Glutamatergic neuron (in vitro differentiated cells): ENCODE data around the gene ADGRL3. TPM values are rescaled to one million over a fixed set of nuclear protein-coding genes. Genes with fewer than 3 reads are reported as not detected.
A peak's percentile ranks its signal among the peaks of the same experiment; 100 is the strongest.

ENCODE experiments used
- DNase-seq: peaks from one replicate; pipeline ENCODE4 v3.0.0; 2022
- H3K27ac Mint-ChIP-seq: one replicate; pipeline ENCODE4 v1.8.0; 2020; ENCODE audit warnings: mild to moderate bottlenecking, mixed read lengths, inconsistent platforms; ENCODE audit not compliant: unreplicated experiment
- H3K27me3 Mint-ChIP-seq: one replicate; pipeline ENCODE4 v1.8.0; 2020; ENCODE audit warnings: mild to moderate bottlenecking, moderate library complexity, mixed read lengths, inconsistent platforms; ENCODE audit not compliant: unreplicated experiment
- H3K36me3 Mint-ChIP-seq: one replicate; pipeline ENCODE4 v1.8.0; 2020; ENCODE audit warnings: mild to moderate bottlenecking, mixed read lengths, inconsistent platforms; ENCODE audit not compliant: unreplicated experiment
- H3K4me1 Mint-ChIP-seq: one replicate; pipeline ENCODE4 v1.8.0; 2020; ENCODE audit warnings: mild to moderate bottlenecking, low read depth, mixed read lengths, inconsistent platforms; ENCODE audit not compliant: unreplicated experiment
- H3K4me3 Mint-ChIP-seq: one replicate; pipeline ENCODE4 v1.8.0; 2020; ENCODE audit warnings: mild to moderate bottlenecking, mixed read lengths, inconsistent platforms; ENCODE audit not compliant: unreplicated experiment
- H3K9me3 Mint-ChIP-seq: one replicate; pipeline ENCODE4 v1.8.0; 2020; ENCODE audit warnings: mild to moderate bottlenecking, moderate library complexity, mixed read lengths, inconsistent platforms; ENCODE audit not compliant: unreplicated experiment
- total RNA-seq: library from RNA; stranded (reverse); fragmentation: NEBNext Ultra II Directional; extraction: Animal tissue kit (Norgen Biotek cat#: 25700); gene quantifications from one replicate; pipeline ENCODE4 v1.2.1, GENCODE V29; 2021; ENCODE audit not compliant: unreplicated experiment
- TF ChIP-seq, protein P1 (sequence below): fragments of 200-600 bp; sonication (generic); IDR thresholded peaks from one replicate; pipeline ENCODE4 v1.5.0; 2021; ENCODE audit not compliant: partially characterized antibody, unreplicated experiment

The ADGRL3 gene
- total RNA-seq, 1 donor from 2014 or later = 193 TPM

DNA sequence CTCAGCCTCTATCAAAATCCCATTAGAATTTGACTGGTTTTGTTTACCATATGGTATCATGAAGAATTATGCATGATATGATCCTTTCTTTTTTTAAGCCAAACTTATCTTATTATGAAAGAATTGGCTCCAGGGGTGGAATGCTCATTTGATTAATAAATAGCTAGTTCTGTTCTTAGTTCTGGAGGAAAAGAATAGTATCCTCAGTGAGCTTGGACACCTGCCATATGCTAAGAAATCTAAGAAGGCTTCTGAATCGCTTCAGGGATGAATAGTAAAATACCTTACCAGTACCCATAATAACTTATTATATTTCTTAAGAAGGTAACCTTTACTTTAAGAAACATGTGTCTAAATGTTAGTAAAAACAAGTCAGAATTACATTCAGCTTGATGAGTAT is 803.6 kb downstream of the ADGRL3 start:
- TF ChIP-seq, protein P1, sequence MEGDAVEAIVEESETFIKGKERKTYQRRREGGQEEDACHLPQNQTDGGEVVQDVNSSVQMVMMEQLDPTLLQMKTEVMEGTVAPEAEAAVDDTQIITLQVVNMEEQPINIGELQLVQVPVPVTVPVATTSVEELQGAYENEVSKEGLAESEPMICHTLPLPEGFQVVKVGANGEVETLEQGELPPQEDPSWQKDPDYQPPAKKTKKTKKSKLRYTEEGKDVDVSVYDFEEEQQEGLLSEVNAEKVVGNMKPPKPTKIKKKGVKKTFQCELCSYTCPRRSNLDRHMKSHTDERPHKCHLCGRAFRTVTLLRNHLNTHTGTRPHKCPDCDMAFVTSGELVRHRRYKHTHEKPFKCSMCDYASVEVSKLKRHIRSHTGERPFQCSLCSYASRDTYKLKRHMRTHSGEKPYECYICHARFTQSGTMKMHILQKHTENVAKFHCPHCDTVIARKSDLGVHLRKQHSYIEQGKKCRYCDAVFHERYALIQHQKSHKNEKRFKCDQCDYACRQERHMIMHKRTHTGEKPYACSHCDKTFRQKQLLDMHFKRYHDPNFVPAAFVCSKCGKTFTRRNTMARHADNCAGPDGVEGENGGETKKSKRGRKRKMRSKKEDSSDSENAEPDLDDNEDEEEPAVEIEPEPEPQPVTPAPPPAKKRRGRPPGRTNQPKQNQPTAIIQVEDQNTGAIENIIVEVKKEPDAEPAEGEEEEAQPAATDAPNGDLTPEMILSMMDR = no peak
- Mint-ChIP-seq H3K4me3 (no peak overlapping the region), H3K27me3 (peaks cover 2% of the 10 kb centered on the region), H3K9me3 (no peaks in the 10 kb centered on the region), H3K36me3 (no peaks in the 10 kb centered on the region), H3K4me1 (peaks cover 5% of the 10 kb centered on the region), H3K27ac (peak overlapping the region; percentile 66)
- DNase-seq = no peak

DNA sequence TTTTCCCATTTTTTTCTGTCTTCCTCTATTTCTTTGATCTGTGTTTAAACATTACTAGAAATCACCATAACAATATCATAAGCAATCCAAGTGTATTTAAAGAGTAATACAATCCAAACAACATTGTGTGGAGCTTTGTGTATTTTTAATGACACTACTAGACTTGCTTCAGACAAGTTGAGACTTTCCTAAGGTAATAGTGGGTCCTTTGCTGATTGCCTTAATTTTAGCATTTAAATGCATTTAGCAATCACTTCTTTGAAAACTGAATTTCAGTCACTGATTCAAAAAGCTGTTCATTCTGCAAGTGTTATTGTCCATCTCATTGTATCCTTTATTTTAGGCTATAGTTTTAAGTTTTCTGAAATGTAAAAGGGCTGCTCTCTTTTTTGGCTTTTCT is 804.8 kb downstream of the ADGRL3 start:
- DNase-seq = no peak
- TF ChIP-seq, protein P1 = no peak
- Mint-ChIP-seq H3K36me3 (no peaks in the 10 kb centered on the region), H3K27me3 (peaks cover 2% of the 10 kb centered on the region), H3K4me1 (peaks cover 5% of the 10 kb centered on the region), H3K9me3 (peaks cover 4% of the 10 kb centered on the region), H3K27ac (no peak overlapping the region), H3K4me3 (no peak overlapping the region)

DNA sequence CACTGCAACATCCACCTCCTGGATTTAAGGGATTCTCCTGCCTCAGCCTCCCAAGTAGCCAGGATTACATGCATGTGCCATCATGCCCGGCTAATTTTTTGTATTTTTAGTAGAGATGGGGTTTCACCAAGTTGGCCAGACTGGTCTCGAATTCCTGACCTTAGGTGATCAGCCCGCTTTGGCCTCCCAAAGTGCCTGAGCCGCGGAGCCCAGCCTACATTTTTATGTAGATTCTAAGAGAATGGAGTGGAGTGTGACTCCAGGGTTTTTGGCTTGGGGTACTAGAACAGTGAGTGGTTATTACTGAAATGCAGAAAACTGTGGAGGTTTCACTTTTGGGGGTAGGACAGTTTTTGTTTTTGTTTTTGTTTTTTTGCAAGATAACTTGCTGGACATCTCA is 806.0 kb downstream of the ADGRL3 start:
- H3K9me3 Mint-ChIP-seq = peaks cover 4% of the 10 kb centered on the region
- no peak for DNase-seq
- TF ChIP-seq, protein P1 = no peak
- H3K4me1 Mint-ChIP-seq = peaks cover 5% of the 10 kb centered on the region
- H3K27ac Mint-ChIP-seq = no peak overlapping the region
- peaks cover 2% of the 10 kb centered on the region for H3K27me3 Mint-ChIP-seq
- H3K4me3 Mint-ChIP-seq = no peak overlapping the region
- H3K36me3 Mint-ChIP-seq = no peaks in the 10 kb centered on the region

DNA sequence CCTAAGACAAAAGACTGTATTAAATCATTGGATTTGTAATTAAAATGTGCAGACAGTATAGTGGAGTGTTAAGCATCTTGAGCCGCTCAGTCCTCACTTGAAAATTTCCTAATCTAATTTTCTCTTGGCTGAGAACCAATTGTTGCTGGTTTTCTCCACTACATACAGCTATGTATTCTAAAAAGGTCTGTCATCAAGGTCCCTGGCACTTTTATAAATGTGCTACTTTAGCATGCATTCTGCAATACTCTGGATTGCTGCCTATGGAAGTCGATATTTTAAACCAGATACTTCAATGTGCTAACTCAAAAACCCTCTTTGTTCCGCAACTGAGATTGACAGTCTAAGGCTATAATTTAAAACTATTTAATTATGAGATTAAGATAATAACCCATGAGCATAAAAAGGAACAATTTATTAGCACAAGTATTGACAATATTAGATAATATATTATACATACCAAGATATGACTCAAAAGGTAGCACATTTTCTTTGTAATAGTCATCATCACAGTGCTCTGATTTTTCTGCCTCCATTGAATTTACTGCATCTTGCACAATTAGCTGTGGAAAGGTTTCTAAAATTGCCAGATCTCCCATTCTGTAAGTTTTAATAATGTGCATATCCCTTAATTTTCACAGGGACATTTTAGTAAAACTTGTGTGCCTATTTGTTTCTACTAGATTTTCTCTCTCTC is 815.1 kb downstream of the ADGRL3 start:
- no peak overlapping the region for H3K27ac Mint-ChIP-seq
- TF ChIP-seq, protein P1 = no peak
- DNase-seq = no peak
- peaks cover 10% of the 10 kb centered on the region for H3K4me1 Mint-ChIP-seq
- H3K9me3 Mint-ChIP-seq = peaks cover 2% of the 10 kb centered on the region
- H3K36me3 Mint-ChIP-seq = no peaks in the 10 kb centered on the region
- H3K4me3 Mint-ChIP-seq = no peak overlapping the region
- H3K27me3 Mint-ChIP-seq = no peaks in the 10 kb centered on the region

GRCh38 chr4:62018537-62018936 is 818.4 kb downstream of the ADGRL3 start:
- DNase-seq = peak; percentile 16
- H3K27ac Mint-ChIP-seq = peak overlapping the region; percentile 40

More at GRCh38 chr4:62018537-62018936, 818.4 kb downstream of the ADGRL3 start:
- H3K9me3 Mint-ChIP-seq = peaks cover 3% of the 10 kb centered on the region
- peaks cover 12% of the 10 kb centered on the region for H3K4me1 Mint-ChIP-seq
- no peak overlapping the region for H3K4me3 Mint-ChIP-seq
- H3K36me3 Mint-ChIP-seq = no peaks in the 10 kb centered on the region
- H3K27me3 Mint-ChIP-seq = no peaks in the 10 kb centered on the region
- TF ChIP-seq, protein P1 = no peak
